Measurements from ENCODE around the gene EMC10.

The EMC10 gene

DNA sequence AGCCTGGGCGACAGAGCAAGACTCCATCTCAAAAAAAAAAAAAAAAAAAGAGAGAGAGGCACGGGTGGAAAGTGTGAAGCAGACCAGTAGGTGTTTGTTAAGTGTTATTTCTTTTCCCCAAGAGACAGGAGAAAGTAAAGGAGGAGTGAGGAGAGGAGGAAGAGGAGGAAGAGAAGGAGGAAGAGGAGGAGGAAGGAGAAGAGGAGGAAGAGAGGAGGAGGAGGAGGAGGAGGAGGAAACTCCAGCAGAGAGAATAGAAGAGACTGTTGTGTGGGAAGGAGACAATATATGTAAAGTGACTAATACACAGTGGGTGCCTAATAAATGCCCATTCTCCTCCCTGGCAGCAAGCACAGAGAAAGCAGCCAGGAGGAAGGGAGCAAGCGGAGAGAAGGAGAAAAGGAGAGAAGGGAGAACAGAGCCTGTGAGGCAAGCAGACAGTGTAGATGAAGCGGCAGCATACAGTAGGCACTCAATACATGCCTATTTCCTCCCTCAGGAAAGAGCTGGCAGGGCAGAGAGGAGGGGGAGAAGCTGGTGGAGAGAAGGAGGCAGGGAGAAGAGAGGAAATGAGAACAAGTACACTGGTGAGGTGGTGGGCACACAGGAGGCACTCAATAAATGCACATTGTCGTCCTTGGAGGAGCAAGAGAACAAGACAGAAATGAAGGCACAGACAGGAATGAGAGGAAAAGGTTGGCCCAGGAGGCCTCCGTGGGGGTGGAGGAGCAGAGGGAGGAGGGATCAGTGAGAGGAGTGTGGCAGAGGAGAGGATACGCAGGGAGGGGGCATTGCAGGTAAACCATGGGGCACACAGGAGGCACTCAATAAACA, 18.1 kb downstream of the EMC10 start:
- no peaks in the 10 kb centered on the region for H3K27me3 ChIP-seq (ENCODE audit: insufficient read depth, low read depth)
- H3K36me3 ChIP-seq (ENCODE audit: insufficient read depth), result no peaks in the 10 kb centered on the region
- no peak overlapping the region for H2AFZ ChIP-seq (ENCODE audit: low read depth)
- no peaks in the 10 kb centered on the region for H3K4me1 ChIP-seq (ENCODE audit: low read depth, poor library complexity, severe bottlenecking)
- no peak overlapping the region for H3K27ac ChIP-seq
- H3K4me2 ChIP-seq, result no peak overlapping the region
- no peaks in the 10 kb centered on the region for H4K20me1 ChIP-seq (ENCODE audit: insufficient read depth)
- H3K4me3 ChIP-seq (IDR thresholded peaks at IDR 0.05; ENCODE audit: insufficient read depth, low read depth, low read length), result no peak overlapping the region
- TF ChIP-seq, protein P1, sequence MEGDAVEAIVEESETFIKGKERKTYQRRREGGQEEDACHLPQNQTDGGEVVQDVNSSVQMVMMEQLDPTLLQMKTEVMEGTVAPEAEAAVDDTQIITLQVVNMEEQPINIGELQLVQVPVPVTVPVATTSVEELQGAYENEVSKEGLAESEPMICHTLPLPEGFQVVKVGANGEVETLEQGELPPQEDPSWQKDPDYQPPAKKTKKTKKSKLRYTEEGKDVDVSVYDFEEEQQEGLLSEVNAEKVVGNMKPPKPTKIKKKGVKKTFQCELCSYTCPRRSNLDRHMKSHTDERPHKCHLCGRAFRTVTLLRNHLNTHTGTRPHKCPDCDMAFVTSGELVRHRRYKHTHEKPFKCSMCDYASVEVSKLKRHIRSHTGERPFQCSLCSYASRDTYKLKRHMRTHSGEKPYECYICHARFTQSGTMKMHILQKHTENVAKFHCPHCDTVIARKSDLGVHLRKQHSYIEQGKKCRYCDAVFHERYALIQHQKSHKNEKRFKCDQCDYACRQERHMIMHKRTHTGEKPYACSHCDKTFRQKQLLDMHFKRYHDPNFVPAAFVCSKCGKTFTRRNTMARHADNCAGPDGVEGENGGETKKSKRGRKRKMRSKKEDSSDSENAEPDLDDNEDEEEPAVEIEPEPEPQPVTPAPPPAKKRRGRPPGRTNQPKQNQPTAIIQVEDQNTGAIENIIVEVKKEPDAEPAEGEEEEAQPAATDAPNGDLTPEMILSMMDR (conservative IDR thresholded peaks at IDR 0.05; ENCODE audit: low read depth, low read length), result no peak
- no peaks in the 10 kb centered on the region for H3K79me2 ChIP-seq (ENCODE audit: insufficient read depth, low read depth)
- H3K9ac ChIP-seq, result no peak overlapping the region

DNA sequence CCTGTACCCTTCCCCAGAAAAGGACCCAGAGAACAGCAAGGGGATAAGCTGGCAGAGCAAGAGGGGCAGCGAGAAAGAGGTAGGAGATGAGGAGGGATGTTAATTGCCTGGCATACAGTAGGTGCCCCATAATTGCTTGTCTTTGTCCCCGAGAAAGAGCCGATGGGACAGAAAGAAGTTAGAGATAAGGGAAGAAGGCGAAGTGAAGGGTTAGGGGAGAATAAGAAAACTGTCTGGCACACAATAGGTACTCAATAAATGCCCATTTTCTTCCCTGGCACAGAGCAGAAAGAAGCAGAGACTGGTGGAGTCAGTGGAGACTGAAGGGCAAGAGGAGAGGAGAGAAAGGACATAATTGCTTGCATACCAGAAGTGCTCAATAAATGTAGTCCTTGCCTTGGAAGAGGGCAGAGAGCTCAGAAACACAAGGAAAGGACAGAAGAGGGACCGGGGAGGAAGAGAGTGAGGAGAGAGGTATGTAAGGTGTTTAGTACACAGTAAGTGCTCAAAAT, 18.8 kb downstream of the EMC10 start:
- Histone ChIP-seq H3K4me1 (ENCODE audit: low read depth, poor library complexity, severe bottlenecking) (no peaks in the 10 kb centered on the region), H3K4me2 (no peak overlapping the region), H4K20me1 (ENCODE audit: insufficient read depth) (no peaks in the 10 kb centered on the region), H3K79me2 (ENCODE audit: insufficient read depth, low read depth) (no peaks in the 10 kb centered on the region), H2AFZ (ENCODE audit: low read depth) (no peak overlapping the region), H3K27me3 (ENCODE audit: insufficient read depth, low read depth) (no peaks in the 10 kb centered on the region), H3K4me3 (IDR thresholded peaks at IDR 0.05; ENCODE audit: insufficient read depth, low read depth, low read length) (no peak overlapping the region), H3K9ac (no peak overlapping the region), H3K36me3 (ENCODE audit: insufficient read depth) (no peaks in the 10 kb centered on the region), H3K27ac (no peak overlapping the region)
- TF ChIP-seq, protein P1 (conservative IDR thresholded peaks at IDR 0.05; ENCODE audit: low read depth, low read length), result no peak

GRCh38 chr19:50496189-50497021, 20.1 kb downstream of the EMC10 start:
- Histone ChIP-seq H3K27me3 (ENCODE audit: insufficient read depth, low read depth) (no peaks in the 10 kb centered on the region), H3K4me2 (no peak overlapping the region)

DNA sequence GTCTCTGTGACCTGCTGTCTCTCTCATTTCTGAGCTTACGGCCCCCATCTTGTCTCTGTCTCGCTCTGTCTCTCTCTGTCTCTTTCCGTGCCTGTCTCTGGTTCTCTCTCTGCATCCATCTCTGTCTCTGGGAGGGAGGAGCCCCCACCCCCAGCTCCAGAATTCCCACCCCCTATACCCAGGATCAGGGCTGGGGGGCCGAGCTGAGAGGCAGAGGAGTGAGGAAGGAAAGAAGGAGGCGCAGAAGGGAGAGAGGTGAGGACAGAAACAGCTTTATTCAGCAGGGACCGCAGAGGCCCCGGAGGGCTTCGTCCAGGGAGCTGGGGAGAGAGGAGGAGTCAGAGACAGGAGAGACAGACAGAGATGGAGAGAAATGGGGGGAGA, 20.7 kb downstream of the EMC10 start:
- no peaks in the 10 kb centered on the region for H4K20me1 ChIP-seq (ENCODE audit: insufficient read depth)
- no peak overlapping the region for H3K27ac ChIP-seq
- H3K27me3 ChIP-seq (ENCODE audit: insufficient read depth, low read depth), result no peaks in the 10 kb centered on the region
- no peaks in the 10 kb centered on the region for H3K4me1 ChIP-seq (ENCODE audit: low read depth, poor library complexity, severe bottlenecking)
- H2AFZ ChIP-seq (ENCODE audit: low read depth), result no peak overlapping the region
- no peak overlapping the region for H3K9ac ChIP-seq
- H3K36me3 ChIP-seq (ENCODE audit: insufficient read depth), result no peaks in the 10 kb centered on the region
- no peaks in the 10 kb centered on the region for H3K79me2 ChIP-seq (ENCODE audit: insufficient read depth, low read depth)
- H3K4me3 ChIP-seq (IDR thresholded peaks at IDR 0.05; ENCODE audit: insufficient read depth, low read depth, low read length), result no peak overlapping the region
- no peak overlapping the region for H3K4me2 ChIP-seq
- TF ChIP-seq, protein P1 (conservative IDR thresholded peaks at IDR 0.05; ENCODE audit: low read depth, low read length), result no peak

More at GRCh38 chr19:50496189-50497021, 20.1 kb downstream of the EMC10 start:
- TF ChIP-seq, protein P1 (conservative IDR thresholded peaks at IDR 0.05; ENCODE audit: low read depth, low read length), result no peak
- Histone ChIP-seq H3K9ac (no peak overlapping the region), H3K4me3 (IDR thresholded peaks at IDR 0.05; ENCODE audit: insufficient read depth, low read depth, low read length) (no peak overlapping the region), H4K20me1 (ENCODE audit: insufficient read depth) (no peaks in the 10 kb centered on the region), H3K27ac (no peak overlapping the region), H2AFZ (ENCODE audit: low read depth) (no peak overlapping the region), H3K79me2 (ENCODE audit: insufficient read depth, low read depth) (no peaks in the 10 kb centered on the region), H3K4me1 (ENCODE audit: low read depth, poor library complexity, severe bottlenecking) (no peaks in the 10 kb centered on the region), H3K36me3 (ENCODE audit: insufficient read depth) (no peaks in the 10 kb centered on the region)

All from KMS-11 (cell line).